CD4-positive, alpha-beta T cell treated with Interleukin-4 for 4 hours (primary cell): ENCODE data around the gene NOC2L.

ENCODE experiments used
- DNase-seq: peaks from one replicate; pipeline ENCODE4 v3.0.0-alpha.2; 2020

NOC2L gene

DNA sequence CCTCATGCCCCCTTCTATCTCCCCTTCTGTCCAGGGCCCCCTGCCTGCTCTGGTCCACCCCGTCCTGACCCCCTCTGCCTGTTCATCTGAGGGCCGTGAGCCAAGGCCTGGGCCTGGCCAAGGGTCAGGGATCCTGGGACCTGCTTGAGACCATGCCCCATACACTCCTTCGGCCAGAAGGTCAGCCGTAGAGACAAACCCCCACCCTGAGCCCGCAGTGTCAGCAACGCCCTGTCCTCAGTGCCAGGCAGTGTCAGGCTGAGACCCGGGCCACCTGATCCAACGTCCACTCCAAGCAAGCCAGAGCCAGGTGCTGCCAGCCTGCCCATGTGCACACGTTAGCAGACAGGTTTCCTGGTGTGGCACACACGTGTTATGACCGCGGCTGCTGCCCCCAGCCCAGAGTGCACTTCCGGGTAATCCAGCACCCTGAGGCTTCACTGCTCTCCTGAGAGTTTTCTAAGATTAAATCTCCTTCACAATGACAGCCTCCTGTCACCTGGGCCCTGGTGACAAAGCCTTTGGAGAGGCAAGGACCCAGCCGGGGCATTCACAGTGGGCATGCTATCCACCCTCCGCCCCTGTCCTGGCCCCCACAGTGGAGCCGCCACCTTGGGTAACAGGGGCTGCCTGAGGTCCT, 45.4 kb downstream of the NOC2L start:
- no peak for DNase-seq

DNA sequence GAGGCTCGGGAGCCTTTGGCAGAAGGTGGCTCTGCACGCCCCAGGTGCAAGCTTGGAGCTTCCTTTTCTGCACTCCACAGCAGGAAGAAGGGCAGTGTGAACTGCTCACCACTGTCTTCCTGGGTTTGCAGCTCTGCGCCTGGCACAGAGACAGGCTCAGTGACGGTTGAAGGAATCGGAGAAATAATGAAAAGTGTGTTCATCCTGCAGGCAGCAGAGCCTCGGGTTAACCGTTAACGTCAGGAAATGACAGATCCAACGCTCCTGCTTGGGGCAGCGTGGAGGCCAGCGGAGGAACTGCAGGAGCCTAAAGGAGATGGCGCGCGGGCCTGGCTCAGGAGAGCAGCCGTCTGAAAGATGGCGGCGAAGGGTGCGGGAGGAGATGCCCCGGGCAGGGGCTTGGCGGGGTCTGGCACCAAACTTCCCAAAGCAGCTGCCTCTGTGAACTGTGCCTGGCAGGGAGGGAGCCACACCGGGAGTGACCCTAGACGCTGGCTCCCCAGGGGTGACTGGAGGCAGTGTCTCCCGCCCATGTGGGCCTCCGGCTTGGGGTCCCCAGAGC, 46.2 kb downstream of the NOC2L start:
- no peak for DNase-seq

DNA sequence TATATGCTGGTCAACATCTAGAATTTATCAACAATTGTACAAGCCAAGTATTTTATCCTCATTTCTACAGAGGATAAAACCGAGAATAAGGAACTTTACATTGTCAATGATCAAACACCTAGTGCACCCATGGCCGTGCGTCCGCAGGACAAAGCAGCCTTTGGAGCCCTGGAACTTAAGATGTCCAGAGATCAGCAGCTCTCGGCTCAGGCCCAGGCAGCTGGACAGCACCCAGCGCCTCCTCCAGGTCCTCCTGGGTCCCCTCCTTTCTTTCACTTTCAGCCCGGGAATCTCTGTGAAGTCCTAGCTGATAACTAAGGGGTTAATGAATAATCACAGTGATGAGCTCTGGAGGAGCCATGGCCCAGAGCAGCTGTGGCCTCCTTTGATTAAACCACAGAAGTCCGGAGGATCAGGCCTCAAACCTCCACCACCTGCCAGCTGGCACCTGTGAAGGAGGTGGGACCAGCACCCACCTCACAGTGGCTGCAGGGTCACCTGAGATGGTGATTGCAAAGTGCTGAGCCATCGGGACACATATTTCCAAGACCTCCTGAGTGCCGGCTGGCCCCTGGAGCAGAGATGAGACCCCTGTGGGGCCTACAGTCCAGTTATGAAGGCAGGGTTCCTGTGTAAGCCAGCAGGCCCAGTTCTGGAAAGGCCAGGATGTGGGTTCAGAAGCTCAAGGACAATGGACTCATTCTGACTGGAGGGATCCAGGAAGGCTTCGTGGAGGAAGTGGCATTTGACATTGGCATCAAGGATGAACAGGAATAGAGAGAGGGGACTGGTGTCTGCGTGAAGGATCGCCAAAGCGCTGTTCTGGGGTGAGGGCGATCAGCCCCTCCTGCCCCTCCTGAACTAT, 46.9 kb downstream of the NOC2L start:
- no peak for DNase-seq

DNA sequence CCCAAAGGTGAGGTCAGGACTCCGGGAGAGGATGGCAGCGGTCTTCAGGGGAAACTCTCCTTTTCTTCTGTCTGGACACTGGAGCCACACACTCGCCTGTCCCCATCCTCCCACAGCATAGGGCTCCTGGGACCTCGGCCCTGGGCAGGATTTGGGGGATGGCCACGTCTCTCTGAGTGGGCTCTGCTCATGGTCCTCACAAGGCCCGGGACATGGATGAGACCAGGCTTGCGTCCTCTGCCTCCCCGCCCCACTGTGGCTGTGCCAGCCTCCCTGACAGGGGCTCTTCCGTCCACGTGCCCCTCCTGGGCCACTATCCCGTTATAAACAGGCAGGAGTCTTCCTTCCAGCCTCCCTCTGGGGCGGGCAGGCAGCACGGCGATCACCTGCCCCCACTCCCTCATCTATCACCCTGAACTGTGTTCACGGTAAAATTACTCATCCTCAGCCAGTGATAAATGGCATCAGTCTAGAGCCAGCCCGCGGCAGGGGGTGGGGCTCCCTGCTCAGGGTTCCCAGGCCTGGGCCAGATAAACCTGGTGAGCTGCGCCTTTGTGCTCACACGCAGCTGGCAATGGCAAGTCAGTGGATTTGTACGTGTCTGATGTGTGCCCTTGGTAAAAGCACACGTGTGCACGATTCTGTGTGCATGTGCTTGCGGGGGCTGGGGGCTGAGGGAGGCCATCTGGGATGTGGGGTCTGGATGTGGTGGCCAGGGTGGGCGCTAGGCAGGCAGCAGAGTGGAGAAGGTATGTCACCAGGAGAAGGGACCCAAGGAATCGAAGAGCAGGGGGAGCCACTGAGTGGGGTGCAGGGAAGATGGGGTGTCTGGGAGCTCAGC, 48.0 kb downstream of the NOC2L start:
- DNase-seq: no peak

DNA sequence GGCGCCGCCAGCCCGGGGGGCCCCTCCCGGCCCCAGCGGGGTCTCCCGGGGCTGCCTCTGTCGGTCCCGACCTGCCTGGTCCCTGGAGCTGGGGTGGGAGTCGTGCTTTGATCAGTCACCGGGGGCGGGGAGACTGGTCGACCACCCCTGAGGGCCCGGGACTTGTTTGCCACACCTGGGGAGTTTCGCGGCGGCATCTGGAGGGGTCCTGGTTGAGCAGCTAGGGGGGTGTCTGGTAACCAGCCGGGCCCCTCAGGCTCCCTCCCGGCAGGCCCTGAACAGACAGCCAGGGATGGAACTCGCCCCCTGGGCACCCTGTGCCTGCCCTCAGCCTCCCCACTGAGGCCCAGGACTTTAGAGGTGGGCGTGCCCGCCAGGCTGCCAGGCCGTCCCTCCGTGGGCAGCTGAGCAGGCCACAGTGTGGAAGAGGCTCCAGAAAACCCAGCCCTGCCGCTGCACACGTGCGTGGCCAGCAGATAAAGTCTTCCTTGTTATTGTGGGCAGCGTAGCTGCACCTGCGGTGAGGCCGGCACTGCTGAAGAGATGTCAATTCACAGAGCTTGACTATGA, 48.7 kb downstream of the NOC2L start:
- no peak for DNase-seq

DNA sequence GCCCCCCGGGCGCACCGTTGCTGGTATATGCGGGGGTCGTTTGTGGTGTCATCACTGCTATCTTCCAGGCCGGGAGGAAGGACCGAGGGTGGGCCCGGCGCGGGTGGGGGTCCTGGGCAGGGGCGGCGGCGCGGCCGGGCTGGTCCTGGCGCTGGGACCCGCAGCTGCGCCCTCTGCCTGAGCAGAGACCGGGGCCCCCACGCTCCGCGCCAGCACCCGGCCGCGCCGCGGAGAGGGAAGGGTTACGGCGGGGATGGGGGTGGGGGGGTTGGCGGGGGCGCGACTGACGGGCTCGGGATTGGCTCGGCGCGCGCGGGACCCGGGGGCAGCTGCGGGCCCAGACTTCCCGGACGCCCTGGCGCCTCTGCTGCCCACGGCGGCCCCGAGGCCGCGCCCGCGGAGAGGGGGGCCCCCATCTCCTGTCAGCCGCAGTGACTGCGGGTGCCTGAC, 49.2 kb downstream of the NOC2L start:
- DNase-seq: no peak

DNA sequence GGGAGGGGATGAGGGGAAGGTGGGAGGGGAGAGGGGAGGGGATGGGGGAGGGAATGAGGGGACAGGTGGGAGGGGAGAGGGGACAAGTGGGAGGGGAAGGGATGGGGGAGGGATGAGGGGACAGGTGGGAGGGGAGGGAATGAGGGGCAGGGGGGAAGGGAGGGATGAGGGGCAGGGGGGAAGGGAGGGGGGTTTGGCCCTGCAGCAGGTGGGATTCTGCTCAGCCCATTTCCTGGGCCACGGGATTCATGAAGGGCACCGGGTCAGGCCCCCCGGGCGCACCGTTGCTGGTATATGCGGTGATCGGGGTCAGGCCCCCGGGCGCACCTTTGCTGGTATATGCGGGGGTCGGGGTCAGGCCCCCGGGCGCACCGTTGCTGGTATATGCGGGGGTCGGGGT, 50.4 kb downstream of the NOC2L start:
- no peak for DNase-seq

DNA sequence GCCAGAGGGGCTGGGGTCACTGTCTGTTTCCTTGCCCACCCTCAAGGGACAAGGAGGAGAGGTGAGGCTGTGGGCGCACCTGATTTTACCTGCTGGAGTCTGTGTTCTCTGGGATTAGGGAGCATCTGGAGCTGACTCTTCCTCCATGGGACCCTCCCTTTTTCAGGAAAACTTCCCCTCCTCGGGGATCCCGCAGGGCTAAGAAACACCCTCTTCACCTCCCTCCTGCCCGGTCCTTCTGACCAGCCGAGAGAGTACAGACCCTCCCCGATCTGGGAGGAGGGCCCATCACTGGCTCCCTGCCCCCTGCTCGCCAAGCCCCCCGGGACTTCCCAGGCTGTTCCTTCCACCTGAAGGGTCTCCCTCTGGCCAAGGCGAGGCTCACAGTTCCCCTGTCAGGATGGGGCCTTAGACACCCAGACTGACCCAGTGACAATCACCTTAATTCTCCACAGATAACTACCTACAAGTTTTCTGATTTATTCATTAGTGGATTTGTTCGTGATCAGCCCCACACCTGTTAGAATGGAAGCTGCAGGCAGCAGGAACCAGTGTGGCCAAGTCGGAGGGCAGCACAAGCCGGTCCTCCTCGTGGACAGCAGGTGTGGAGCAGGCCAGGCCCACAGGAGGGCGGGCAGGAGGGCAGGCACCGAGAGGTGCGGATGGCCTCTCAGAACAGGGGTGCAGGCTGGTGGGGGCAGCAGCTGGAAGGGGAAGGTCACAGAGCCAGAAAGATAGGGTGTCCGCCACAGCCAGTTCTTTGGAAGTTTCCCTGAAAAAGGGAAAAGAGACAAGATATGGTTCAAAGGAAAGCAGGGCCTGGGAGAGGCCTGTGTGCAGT, 51.2 kb downstream of the NOC2L start:
- DNase-seq: no peak

DNA sequence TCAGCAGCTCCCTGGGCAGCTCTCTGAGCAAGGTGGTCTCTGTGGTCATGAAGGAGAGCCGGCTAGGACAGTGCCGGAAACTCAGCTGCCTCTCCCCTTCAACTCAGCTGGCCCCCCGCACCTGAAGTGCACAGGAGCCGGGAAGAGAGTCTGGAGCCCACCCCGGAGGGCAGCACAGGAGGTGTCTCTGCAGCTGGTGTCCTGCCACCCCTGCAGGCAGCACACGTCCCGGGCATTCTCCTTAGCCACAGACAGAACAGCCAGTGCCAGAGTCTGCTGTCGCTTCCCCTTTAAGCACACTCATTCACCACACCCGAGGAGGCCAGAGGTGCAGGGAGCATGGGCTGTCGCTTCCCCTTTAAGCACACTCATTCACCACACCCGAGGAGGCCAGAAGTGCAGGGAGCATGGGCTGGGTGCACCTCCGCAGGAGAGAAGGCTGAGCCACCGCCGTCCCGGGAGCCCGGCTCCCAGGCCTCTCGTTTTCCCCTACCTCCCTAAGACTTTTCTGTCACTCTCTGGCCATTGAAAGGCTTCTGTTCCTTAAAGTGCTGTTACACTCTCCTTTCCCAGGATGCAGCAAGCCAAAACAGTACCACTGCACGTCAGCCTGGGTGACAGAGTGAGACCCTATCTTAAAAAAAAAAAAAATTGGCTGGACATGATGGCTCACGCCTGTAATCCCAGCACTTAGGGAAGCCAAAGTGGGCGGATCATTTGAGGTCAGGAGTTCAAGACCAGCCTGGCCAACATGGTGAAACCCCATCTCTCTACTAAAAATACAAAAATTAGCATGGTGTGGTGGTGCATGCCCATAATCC, 52.2 kb downstream of the NOC2L start:
- peak; percentile 6 for DNase-seq

DNA sequence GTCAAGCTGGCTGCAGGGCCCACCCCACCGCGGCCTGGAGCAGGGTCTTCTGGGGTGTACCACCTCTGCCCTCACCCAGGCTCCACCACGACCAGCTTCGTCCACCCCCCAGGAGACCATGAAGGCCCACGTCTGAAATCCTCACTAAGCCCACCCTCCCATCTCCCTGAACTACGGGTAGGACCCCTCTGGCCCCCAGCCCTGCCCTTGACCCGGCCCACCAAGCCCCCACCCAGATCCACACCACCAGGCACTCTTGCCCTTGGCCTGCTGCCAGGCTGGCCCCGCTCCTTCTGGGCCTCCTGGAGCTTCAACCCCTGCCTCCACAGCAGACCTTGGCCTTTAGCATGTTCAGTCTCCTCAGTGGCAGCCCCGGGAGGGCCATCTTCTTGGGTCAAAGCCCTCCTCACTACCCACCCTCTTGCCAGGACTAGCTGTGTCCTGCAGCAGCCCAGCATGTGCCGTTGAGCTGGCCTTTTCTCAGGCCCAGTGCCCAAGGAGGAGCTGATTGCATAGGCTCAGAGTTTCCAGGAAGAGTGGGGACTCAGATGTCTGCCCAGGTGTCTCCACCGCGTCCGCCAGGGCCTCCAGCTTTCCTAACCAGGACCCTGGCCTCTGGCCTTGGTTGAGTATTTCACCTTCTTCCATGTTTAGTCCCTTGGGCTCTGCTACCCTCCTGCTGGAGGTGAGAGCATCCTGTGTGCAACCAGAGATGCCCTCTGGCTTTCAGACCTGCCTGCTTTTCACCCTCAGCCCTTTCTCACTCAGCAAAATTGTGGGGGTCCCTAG, 53.1 kb downstream of the NOC2L start:
- DNase-seq: no peak

DNA sequence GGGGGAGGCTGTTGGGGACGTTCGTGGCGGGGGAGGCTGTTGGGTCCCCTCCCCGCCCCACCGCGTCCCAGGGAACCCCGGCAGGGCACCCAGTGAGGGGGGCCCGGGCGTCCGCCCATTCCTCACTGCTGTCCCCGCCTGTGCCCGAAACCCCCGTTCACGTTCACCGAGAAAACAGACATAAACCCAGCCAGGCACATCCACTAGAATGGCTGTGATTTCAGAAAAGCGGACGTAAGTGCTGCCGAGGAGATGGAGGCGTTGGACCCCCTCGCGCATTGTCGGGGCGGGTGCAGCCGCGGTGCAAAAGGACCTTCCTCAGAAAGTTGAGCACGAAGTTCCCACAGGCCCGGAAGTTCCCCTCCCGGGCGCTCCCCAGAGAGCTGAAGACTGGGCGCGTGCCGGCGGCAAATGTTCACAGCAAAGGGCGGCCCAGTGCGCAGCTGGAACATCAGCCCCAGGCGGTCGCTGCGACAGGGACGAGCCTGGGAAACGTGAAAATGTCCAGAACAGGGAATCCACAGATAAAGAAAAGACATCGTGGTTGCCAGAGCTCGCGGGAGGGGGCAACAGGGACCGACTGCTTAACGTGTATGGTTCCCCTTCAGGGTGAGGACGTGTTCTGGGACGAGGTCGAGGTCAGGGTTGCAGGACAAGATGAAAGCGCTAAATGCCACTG, 53.8 kb downstream of the NOC2L start:
- DNase-seq: peak; percentile 2

DNA sequence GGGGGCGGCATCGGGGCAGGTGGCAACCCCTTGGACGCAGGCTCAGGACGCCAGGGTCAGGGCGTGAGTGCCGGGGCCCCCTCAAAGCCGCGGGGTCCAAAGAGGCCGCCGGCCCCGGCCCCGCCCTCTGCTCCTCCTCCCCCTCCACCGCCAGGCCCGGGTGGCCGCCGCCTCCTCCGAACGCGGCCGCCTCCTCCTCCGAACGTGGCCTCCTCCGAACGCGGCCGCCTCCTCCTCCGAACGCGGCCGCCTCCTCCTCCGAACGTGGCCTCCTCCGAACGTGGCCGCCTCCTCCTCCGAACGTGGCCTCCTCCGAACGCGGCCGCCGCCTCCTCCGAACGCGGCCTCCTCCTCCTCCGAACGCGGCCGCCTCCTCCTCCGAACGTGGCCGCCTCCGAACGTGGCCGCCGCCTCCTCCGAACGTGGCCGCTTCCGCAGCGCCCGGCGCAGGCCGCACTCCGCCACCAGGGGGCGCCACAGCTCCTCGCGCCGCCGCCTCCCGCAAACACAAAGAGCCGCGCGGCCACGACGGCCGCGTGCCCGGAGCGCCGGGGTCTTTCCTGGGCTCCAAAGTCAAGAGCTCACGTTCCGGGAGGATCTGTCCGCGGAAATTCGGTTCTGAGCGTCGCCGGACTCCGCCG, 54.6 kb downstream of the NOC2L start:
- DNase-seq: peak; percentile 76

DNA sequence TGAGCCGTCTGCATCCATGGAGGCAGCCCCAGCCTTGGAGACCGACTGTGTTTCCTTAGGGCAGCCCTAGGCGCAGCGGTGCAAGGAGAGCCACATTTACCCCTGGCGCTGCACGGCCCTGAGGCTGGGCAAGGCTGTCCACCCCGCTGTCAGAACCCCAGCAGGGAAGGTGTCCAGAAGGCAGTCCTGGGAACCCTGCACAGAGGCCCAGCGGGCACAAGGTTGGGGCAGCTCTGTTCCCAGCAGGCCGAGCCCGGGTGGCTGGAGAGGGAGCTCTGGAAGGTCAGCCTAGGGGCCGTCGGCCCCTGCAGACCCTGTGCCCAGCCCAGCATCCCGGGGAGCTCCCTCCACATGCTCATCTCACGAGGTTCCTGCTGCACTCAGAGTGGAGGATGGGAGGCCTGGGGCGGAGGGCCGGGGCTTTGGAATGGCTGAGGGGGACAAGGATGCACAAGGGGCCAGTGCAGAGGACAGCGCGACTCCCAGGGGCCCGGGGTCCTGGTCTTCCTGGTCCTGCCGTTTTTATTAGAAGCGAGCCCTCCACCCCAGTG, 55.3 kb downstream of the NOC2L start:
- DNase-seq: no peak

DNA sequence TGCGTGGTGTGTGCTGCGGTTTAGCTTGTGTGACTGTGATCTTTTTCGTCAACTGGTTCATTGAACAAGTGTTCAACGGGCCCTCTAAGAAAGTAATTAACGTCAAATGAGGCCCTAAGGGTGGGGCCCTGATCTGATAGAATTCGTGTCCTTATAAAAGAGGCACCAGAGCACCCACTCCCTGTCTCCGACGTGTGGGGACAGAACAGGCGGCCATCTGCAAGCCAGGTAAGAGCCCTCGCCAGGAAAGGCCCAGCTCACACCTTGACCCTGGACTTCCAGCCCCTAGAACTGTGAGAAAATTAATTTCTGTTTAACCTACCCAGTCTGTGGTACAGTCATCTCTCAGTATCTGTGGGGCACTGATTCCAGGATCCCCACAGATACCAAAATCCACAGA, 55.8 kb downstream of the NOC2L start:
- DNase-seq: no peak

DNA sequence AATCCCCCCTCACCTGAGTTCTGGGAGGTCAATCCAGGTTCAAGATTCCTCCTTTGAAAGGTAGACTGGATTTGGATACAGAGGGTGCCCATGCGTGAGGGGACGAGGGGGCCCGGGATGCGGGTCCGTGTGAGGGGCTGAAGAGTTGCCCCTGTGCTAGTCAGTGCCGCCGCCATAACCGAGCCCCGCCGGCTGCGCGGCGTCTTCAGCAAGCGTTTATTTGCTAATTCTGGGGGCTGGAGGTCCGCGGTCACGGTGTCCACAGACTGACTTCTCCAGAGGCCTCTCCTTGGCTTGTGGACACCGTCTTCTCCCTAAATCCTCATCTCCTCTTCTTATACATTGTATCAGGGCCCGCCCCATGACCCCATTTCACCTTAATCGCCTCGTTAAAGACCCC, 56.3 kb downstream of the NOC2L start:
- no peak for DNase-seq

DNA sequence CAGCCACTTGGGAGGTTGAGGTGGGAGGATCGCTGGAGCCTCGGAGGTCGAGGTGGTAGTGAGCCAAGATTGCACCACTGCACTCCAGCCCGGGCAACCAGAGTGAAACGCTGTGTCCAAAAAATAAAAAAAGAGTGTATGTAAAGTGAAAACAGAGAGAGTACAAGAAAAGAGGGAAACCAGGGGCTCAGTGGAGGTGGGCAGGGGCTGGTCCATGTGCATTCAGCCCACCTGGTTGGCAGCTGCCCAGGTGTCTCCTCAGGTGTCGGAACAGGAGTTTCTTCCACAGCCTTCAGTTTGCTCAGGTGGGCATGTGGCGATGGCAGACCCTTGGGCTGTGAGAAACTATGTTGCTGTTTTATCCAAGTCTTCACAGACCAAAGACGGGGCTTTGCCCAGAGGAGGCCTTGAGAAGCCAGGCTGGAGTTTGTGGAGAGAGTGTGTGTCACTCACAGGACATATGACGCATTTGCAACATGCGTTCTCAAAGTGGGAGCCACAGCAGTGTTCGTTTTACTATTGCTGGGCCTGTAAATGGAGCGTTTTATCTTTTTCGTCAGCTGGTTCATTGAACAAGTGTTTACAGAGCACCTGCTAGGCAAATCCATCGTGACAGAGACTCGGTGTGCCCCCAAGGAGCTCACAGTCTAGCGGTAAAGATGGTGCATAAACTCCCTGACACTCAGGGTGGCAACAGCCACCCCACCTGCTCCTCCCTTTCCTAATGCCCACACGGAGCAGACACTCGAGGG, 57.8 kb downstream of the NOC2L start:
- no peak for DNase-seq

DNA sequence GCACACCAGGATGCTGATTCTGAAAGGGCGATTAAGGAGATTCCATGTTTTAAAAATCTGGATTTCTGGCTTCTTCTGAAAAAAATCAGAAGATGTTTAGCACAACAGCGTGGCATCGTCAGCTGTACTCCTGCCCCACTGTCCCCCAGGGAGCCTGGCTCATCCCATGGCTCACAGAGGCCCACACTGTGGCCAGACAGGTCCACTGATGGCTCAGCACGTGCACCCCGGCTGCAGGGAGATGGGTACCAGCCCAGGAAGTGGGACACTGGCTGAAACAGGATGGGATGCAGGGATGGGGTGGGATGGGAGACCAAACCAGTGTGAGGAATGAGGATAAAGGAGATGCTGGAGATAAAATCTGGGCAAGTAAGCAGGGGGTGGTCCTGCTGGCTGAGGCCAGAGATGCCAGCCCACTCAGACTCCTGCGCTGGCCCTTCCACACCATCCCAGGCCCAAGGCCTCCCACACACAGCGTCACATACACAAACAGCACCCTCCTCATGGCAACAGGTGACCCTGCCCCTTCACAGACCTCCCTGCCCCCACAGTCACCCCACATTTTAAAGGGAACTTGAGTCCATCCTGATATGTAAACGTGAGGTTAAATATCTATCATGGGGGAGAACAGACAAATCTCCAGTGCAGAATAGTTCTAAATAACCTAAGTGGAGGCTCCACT, 59.3 kb downstream of the NOC2L start:
- no peak for DNase-seq
